NK-92 treated with Interleukin-12 subunit alpha and Interleukin-12 subunit beta, amount 100 ng/mL, for 24 hours (cell line): Measurements from ENCODE around the gene FREM2.

Experiments used
- DNase-seq: peaks from one replicate; lab custom pipeline; 2025; lab: John Stamatoyannopoulos, UW

Gene FREM2

DNA sequence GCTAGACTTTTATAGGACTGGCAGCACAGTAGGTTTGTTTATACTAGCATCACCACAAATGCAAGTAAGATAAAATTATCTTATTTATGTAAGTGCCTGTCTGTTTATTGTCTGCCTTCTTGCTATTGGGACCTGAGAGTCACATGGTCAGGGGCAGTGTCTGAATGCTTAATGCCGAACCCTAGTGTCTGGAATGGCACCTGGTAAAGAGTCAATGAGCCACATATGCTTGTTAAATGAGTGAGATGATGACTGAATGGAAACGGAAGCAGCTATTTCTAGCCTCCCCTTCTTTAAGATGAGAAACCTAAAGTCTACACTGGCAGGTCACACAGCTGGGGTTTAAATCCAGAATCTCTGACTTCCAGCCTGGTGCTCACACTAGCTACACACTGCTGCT is 211.6 kb downstream of the FREM2 start:
- no peak for DNase-seq

DNA sequence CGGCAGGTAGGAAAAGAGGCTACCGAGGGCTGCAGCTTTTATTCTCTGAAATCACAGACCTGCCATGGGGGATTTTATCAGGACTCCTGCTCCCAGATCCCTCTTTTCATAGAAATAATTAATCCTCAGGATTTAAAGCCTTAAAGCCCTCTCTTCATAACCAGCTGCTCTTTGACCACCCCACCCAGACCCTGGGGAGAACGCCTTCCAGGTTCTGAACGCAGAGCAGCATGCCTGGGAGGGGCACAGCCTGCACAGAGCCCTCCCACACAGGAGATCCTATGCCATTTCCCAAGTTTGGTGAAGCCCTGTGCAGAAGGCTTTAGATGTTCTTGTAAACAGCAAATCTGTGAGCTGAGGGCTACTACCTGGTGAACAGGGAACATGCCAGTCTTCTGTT is 212.7 kb downstream of the FREM2 start:
- no peak for DNase-seq

DNA sequence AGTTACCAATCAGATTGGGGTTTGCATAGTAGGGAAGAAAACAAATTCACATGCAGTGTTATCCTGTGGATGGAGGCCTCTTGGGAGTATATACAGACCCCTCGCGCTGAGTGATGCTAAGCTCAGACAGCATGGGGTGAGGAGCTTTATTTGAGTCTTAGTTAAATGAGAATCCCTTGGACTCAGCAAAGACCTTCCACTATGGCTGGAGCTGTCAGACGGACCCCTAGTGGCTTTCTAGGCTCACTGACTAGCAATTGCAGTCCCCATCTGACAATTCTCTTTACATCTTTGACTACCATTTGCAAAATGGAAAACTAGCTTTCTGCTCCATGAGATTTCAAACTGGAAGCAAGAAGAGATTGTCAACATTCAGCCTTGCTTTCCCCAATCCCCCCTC is 213.3 kb downstream of the FREM2 start:
- DNase-seq, result no peak

DNA sequence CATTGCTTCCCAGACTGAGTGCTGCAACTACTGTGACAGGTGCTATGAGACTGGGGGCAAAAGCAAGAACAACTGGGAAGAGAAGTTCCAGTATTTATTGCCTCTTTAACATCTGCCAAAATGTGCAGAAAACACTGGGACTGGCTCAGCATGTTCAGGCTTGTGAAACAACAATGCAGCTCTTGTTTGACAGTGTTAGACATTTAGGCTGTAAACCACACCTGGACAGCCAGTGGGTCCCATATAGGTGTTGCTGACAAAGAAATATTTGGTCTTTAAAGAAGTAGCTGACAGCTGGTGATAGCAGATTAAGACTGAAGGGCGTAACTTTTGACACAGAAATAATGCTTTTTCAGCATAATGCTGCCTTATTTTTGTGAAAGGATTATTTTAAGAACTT is 215.7 kb downstream of the FREM2 start:
- DNase-seq, result no peak

DNA sequence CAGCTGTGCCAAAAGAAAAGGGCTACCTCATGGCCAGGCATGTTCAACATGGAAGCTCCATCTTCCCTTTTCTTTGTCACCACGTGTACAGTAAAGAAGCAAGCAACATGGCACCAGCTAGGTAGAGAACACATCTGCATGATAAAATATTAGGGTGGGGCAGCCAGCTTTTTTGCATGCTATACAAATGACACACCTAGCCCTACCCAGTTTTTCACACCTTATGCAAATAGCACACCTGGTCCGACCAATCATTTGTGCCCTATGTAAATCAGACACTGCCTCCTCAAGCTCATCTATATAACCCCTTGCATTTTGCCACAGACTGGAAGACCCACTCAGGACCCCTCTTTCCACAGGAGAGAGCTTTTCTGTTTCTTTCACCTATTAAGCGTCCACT is 218.2 kb downstream of the FREM2 start:
- DNase-seq, result no peak

DNA sequence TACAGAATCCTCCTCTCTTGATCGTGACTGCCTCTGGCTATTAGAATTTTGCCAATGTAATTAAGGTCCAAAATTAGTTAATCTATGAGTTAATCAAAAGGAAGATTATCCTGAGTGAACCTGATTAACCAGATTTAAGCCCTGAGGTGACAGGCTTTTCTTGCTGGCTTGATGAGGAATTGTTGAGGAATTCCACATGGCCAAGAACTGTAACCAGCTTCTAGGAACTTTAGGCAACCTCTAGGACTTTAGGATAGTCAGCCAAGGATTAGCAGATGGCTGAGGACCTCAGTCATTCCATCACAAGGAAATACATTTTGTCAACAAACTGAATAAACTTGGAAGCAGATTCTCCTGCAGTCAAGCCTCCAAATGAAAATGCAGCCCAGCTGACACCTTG is 219.0 kb downstream of the FREM2 start:
- DNase-seq, result no peak

DNA sequence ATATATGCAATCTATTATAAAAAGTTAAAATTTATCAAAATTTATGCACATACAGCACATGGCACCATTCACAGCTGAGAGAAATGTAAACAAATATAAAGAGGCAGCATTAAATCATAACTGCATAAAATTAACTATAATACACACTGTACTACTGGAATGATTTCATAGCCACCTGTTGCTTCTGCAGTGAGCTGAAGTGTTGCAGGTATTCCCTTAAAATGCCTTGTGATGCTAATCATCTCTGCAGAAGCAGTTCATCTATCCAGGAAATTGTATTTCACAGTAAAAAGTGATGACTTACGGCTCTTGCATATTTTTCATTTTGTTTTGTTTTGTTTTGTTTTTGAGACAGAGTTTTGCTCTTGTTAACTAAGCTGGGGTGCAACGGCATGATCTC is 221.7 kb downstream of the FREM2 start:
- DNase-seq, result no peak

DNA sequence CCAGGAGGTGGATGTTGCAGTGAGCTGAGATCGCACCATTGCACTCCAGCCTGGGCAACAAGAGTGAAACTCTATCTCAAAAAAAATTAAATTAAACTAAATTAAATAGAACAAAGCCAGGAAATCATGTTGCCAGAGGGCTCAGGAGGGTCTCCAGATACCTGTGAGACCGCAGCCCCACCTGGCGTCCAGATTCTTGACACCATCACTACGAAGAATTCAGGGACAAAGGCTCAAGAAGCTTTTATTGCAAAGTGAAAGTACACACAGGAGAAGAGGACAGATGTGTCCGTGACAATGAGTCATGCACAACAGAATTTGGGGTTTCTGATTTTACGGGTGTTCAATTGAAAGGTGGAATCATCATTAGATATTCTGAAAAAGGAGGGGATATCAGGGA is 227.2 kb downstream of the FREM2 start:
- no peak for DNase-seq

DNA sequence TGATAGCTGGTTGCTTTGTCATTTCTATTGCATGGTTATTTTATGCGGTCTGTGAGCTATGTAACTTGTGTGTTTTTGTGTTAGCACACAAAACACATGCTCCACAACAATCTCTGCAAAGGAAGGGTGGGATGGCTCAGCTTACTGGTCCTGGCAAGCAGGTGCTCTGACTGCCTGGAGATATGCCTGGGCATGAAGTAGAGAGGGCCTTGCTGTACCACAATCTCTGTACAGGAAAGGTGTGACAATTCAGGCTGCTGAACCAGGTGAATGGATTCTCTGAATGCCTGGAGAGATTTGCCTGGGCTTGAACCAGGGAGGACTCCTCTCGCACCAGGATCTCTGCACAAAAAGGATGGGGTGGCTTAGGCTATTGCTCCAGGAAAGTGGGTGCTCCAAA is 234.2 kb downstream of the FREM2 start:
- DNase-seq, result no peak

DNA sequence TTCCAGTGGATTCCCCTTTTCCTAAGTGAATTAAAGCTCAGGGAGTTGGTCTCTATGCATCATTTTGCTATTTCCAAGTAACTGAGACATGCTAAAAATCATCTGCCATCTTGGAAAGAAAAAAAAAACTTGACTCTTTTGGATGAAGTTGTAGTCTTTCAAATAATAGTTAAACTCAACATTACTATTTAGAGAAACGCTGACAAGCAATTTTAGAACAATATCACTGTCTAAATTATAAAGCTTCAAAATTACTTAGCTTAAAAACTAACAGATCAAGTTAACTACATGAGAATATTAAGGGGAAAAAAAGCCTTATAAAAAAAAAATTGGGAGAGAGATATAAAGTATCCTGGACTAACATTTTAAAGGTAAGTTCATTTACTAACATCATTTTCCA is 235.3 kb downstream of the FREM2 start:
- no peak for DNase-seq

DNA sequence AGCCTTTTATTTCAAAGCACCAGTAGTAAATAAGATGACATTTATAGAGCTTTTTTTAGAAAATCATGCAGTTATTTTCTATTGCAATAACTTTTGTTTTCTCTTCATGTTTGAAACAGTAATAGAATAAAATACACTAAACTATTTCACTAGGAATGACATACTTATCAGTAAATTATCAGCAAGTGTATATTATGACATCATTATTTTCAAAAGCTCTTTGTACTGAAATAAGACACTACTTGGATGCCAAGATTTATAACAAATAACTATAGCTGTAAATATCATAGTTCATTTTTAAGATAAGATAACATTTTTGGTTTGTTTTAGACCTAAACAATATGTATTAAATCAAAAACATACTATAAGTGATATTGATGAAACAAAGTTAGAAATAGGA is 246.9 kb downstream of the FREM2 start:
- DNase-seq, result no peak
